ENCODE data around the gene RAB4A. TPM values are rescaled to one million over a fixed set of nuclear protein-coding genes. Genes with fewer than 3 reads are reported as not detected.
A peak's percentile ranks its signal among the peaks of the same experiment; 100 is the strongest.

The RAB4A gene
- total and polyA plus RNA-seq, 7 experiments from 2014 or later, result 9.6 to 47.9 (median 36.7) TPM

DNA sequence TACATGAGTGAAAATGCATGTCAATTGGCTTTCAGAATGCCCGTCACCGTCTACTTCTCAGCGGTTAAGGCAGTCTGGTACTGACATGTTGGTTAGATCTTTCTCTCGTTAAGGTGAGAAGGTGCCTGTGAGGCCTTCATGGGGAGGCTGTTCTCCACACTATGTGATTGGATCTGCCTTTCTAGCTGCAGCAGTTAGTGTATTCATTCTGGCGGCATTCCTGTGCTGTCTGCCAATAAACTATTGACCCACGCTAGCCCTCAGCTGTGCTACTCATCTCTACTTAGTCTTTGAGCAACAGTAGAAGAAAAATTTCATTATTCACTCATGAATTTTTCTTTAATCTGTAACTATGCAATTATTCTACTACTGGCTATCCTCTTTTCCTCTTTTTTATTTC lies 39.9 kb downstream of the RAB4A start:
- H3K36me3 Mint-ChIP-seq, result peaks cover 10 to 35% (median 16%) of the 10 kb centered on the region in 5 donors
- ChIA-PET CTCF (no interaction called here), POLR2A (interaction anchor here (0.9 kb wide), 1 partner anchor 31 kb away, joined by 4 read pairs; no protein-coding TSS in a partner anchor)
- Histone ChIP-seq H3K4me1 (ENCODE audit: control insufficient read depth in 2 of 2, insufficient read depth in 2 of 2, low read length in 2 of 2) (no peaks in the 10 kb centered on the region), H3K36me3 (ENCODE audit: control insufficient read depth in 2 of 3, insufficient read depth in 3 of 3, low read length in 3 of 3) (peaks cover 0 to 5% (median 0%) of the 10 kb centered on the region in 3 experiments), H3K9me3 (ENCODE audit: control insufficient read depth in 2 of 3, low read length in 3 of 3) (no peaks in the 10 kb centered on the region), H3K27ac (ENCODE audit: low read depth, low read length) (no peak overlapping the region), H3K4me3 (ENCODE audit: low read length) (no peak overlapping the region), H3K27me3 (ENCODE audit: control insufficient read depth in 2 of 2, insufficient read depth in 2 of 2, low read length in 2 of 2) (no peaks in the 10 kb centered on the region)
- DNase-seq, result no peak
- intact Hi-C loops (cut with micrococcal nuclease), result no loop called here
- no peaks in the 10 kb centered on the region for H3K9me3 Mint-ChIP-seq
- peaks cover 0 to 5% (median 0%) of the 10 kb centered on the region in 7 donors for H3K4me1 Mint-ChIP-seq
- H3K27ac Mint-ChIP-seq, result peak overlapping the region in 1 of 9 donors; percentile 12
- ATAC-seq, result no peak
- H3K4me3 Mint-ChIP-seq, result no peak overlapping the region
- no peaks in the 10 kb centered on the region for H3K27me3 Mint-ChIP-seq

- Histone ChIP-seq H3K27me3 (ENCODE audit: control insufficient read depth in 2 of 2, insufficient read depth in 2 of 2, low read length in 2 of 2) (no peaks in the 10 kb centered on the region), H3K4me3 (ENCODE audit: low read length) (no peak overlapping the region), H3K36me3 (ENCODE audit: control insufficient read depth in 2 of 3, insufficient read depth in 3 of 3, low read length in 3 of 3) (no peaks in the 10 kb centered on the region), H3K27ac (ENCODE audit: low read depth, low read length) (no peak overlapping the region), H3K9me3 (ENCODE audit: control insufficient read depth in 2 of 3, low read length in 3 of 3) (no peaks in the 10 kb centered on the region), H3K4me1 (ENCODE audit: control insufficient read depth in 2 of 2, insufficient read depth in 2 of 2, low read length in 2 of 2) (no peaks in the 10 kb centered on the region)
- H3K4me3 Mint-ChIP-seq, result no peak overlapping the region
- CTCF ChIA-PET, result no interaction called here
- peaks cover 0 to 3% (median 0%) of the 10 kb centered on the region in 7 donors for H3K4me1 Mint-ChIP-seq
- POLR2A ChIA-PET, result no interaction called here
- H3K36me3 Mint-ChIP-seq, result peaks cover 6 to 31% (median 19%) of the 10 kb centered on the region in 5 donors
- H3K27me3 Mint-ChIP-seq, result no peaks in the 10 kb centered on the region
- ATAC-seq (no peak), DNase-seq (no peak)
- H3K9me3 Mint-ChIP-seq, result no peaks in the 10 kb centered on the region
- intact Hi-C loops (cut with micrococcal nuclease), result no loop called here
- peak overlapping the region in 1 of 9 donors; percentile 68 for H3K27ac Mint-ChIP-seq
Observed at GRCh38 chr1:229316166-229316565, 45.3 kb downstream of the RAB4A start.

- CTCF ChIA-PET, result no interaction called here
- H3K27me3 Mint-ChIP-seq, result no peaks in the 10 kb centered on the region
- DNase-seq, result no peak
- POLR2A ChIA-PET, result no interaction called here
- ATAC-seq, result no peak
- H3K27me3 ChIP-seq (ENCODE audit: control insufficient read depth in 2 of 2, insufficient read depth in 2 of 2, low read length in 2 of 2), result no peaks in the 10 kb centered on the region
- H3K36me3 ChIP-seq (ENCODE audit: control insufficient read depth in 2 of 3, insufficient read depth in 3 of 3, low read length in 3 of 3), result peaks cover 0 to 3% (median 0%) of the 10 kb centered on the region in 3 experiments
- no peak overlapping the region for H3K4me3 ChIP-seq (ENCODE audit: low read length)
- H3K27ac Mint-ChIP-seq, result no peak overlapping the region
- no peak overlapping the region for H3K4me3 Mint-ChIP-seq
- H3K9me3 ChIP-seq (ENCODE audit: control insufficient read depth in 2 of 3, low read length in 3 of 3), result no peaks in the 10 kb centered on the region
- no peak overlapping the region for H3K27ac ChIP-seq (ENCODE audit: low read depth, low read length)
- H3K36me3 Mint-ChIP-seq, result peaks cover 5 to 33% (median 19%) of the 10 kb centered on the region in 5 donors
- H3K4me1 ChIP-seq (ENCODE audit: control insufficient read depth in 2 of 2, insufficient read depth in 2 of 2, low read length in 2 of 2), result no peaks in the 10 kb centered on the region
- intact Hi-C loops (cut with micrococcal nuclease), result no loop called here
- peaks cover 0 to 3% (median 0%) of the 10 kb centered on the region in 7 donors for H3K4me1 Mint-ChIP-seq
- no peaks in the 10 kb centered on the region for H3K9me3 Mint-ChIP-seq
Observed at GRCh38 chr1:229318056-229318455, 47.1 kb downstream of the RAB4A start.

DNA sequence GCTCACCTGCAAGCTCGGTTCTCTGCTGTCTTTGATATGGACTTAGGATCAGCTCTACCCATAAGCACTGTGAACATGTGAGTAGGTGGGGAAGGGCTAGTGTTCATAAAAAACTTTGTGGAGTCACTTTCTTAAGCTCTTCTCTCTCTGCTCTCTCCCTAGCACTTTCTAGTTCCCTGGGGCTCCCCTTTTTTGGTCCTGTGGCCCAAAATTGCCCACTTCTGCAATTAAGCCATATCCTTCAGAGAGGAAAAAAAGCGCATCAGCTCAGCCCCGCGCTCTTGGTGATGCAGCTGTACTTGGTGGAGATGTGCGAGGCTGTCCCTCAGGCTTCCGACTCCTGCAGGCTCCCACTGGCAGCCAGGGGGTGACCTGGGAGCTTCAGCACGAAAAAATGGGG lies 48.6 kb downstream of the RAB4A start:
- ATAC-seq, result no peak
- H3K4me3 Mint-ChIP-seq, result no peak overlapping the region
- H3K4me1 Mint-ChIP-seq, result peaks cover 0 to 8% (median 0%) of the 10 kb centered on the region in 7 donors
- no peak overlapping the region for H3K27ac Mint-ChIP-seq
- intact Hi-C loops (cut with micrococcal nuclease), result no loop called here
- no peak for DNase-seq
- no peaks in the 10 kb centered on the region for H3K27me3 Mint-ChIP-seq
- Histone ChIP-seq H3K4me3 (ENCODE audit: low read length) (no peak overlapping the region), H3K27me3 (ENCODE audit: control insufficient read depth in 2 of 2, insufficient read depth in 2 of 2, low read length in 2 of 2) (no peaks in the 10 kb centered on the region), H3K4me1 (ENCODE audit: control insufficient read depth in 2 of 2, insufficient read depth in 2 of 2, low read length in 2 of 2) (no peaks in the 10 kb centered on the region), H3K36me3 (ENCODE audit: control insufficient read depth in 2 of 3, insufficient read depth in 3 of 3, low read length in 3 of 3) (peaks cover 0 to 10% (median 5%) of the 10 kb centered on the region in 3 experiments), H3K27ac (ENCODE audit: low read depth, low read length) (no peak overlapping the region), H3K9me3 (ENCODE audit: control insufficient read depth in 2 of 3, low read length in 3 of 3) (no peaks in the 10 kb centered on the region)
- ChIA-PET CTCF (no interaction called here), POLR2A (interaction anchor here (0.6 to 1.3 kb wide), 2 partner anchors 16 to 24 kb away, joined by 3 to 6 read pairs; partner anchors contain the start of gene CCSAP)
- no peaks in the 10 kb centered on the region for H3K9me3 Mint-ChIP-seq
- peaks cover 5 to 33% (median 16%) of the 10 kb centered on the region in 5 donors for H3K36me3 Mint-ChIP-seq

DNA sequence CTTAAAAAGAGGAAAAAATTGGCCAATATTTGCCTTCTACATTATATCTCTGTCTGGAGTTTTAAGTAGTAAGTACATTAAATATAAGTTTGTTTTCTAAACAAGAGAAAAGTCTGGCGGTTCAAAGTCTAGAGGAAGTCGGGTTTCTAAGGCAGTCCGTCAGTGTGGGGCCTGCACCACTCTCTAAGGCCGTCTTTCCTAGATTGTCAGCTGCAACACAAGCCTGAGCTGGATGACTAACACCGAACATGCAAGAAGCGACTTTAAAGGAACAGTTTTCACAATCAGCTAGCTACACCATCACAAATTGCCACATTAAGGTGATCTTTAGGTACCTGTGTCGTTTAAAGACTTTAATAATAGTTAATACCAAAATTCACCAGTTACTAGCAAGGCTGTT lies 52.3 kb downstream of the RAB4A start:
- H3K27me3 Mint-ChIP-seq, result no peaks in the 10 kb centered on the region
- no peaks in the 10 kb centered on the region for H3K4me1 ChIP-seq (ENCODE audit: control insufficient read depth in 2 of 2, insufficient read depth in 2 of 2, low read length in 2 of 2)
- ATAC-seq (no peak), DNase-seq (no peak)
- intact Hi-C loops (cut with micrococcal nuclease), result no loop called here
- peaks cover 0 to 38% (median 16%) of the 10 kb centered on the region in 7 donors for H3K4me1 Mint-ChIP-seq
- no peaks in the 10 kb centered on the region for H3K27me3 ChIP-seq (ENCODE audit: control insufficient read depth in 2 of 2, insufficient read depth in 2 of 2, low read length in 2 of 2)
- POLR2A ChIA-PET, result no interaction called here
- H3K9me3 ChIP-seq (ENCODE audit: control insufficient read depth in 2 of 3, low read length in 3 of 3), result no peaks in the 10 kb centered on the region
- H3K27ac Mint-ChIP-seq, result no peak overlapping the region
- CTCF ChIA-PET, result no interaction called here
- H3K36me3 ChIP-seq (ENCODE audit: control insufficient read depth in 2 of 3, insufficient read depth in 3 of 3, low read length in 3 of 3), result peaks cover 0 to 10% (median 5%) of the 10 kb centered on the region in 3 experiments
- peaks cover 5 to 37% (median 24%) of the 10 kb centered on the region in 5 donors for H3K36me3 Mint-ChIP-seq
- no peak overlapping the region for H3K4me3 ChIP-seq (ENCODE audit: low read length)
- no peak overlapping the region for H3K4me3 Mint-ChIP-seq
- no peaks in the 10 kb centered on the region for H3K9me3 Mint-ChIP-seq
- H3K27ac ChIP-seq (ENCODE audit: low read depth, low read length), result no peak overlapping the region

DNA sequence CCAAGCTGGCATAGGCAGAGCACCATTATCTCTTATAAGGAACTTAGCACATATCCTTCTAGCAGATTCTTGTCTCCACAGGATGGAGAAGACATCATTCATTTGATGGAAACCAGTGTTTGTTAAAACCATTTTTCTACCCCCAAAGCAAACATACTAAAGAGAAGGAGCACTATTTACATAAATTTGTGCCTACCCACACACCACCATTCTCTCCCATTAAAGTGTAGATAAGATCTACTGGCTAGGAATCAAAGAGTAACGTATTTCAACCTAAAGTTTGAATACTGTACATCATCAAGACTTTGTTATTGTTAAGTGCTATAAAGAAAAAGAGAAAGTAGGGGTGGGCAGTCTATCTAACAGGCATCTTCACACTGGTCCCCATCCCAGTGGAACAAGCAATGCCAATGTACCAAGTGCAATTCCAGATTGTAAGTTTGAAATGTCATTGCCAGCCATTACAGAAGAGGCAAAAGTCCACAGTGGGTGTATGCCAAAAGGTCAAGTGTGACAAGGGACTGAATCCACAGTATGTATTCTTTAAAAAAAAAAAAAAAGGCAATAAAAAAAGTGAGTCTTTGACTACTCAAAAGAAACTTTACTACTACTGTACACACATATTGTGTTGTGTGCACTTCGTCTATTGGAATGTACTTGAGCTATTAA lies 53.1 kb downstream of the RAB4A start:
- H3K36me3 ChIP-seq (ENCODE audit: control insufficient read depth in 2 of 3, insufficient read depth in 3 of 3, low read length in 3 of 3), result peaks cover 0 to 10% (median 5%) of the 10 kb centered on the region in 3 experiments
- ATAC-seq, result no peak
- intact Hi-C loops (cut with micrococcal nuclease), result no loop called here
- H3K4me3 ChIP-seq (ENCODE audit: low read length), result no peak overlapping the region
- Mint-ChIP-seq H3K27me3 (no peaks in the 10 kb centered on the region), H3K27ac (peak overlapping the region in 3 of 9 donors; percentile 3 to 60 (median 47)), H3K9me3 (no peaks in the 10 kb centered on the region), H3K36me3 (peaks cover 8 to 39% (median 24%) of the 10 kb centered on the region in 5 donors), H3K4me3 (no peak overlapping the region), H3K4me1 (peaks cover 0 to 38% (median 16%) of the 10 kb centered on the region in 7 donors)
- no peaks in the 10 kb centered on the region for H3K9me3 ChIP-seq (ENCODE audit: control insufficient read depth in 2 of 3, low read length in 3 of 3)
- no peak overlapping the region for H3K27ac ChIP-seq (ENCODE audit: low read depth, low read length)
- ChIA-PET POLR2A (no interaction called here), CTCF (no interaction called here)
- H3K27me3 ChIP-seq (ENCODE audit: control insufficient read depth in 2 of 2, insufficient read depth in 2 of 2, low read length in 2 of 2), result no peaks in the 10 kb centered on the region
- DNase-seq, result no peak
- H3K4me1 ChIP-seq (ENCODE audit: control insufficient read depth in 2 of 2, insufficient read depth in 2 of 2, low read length in 2 of 2), result no peaks in the 10 kb centered on the region
